ENCODE results near the gene C19orf47.

The C19orf47 gene

DNA sequence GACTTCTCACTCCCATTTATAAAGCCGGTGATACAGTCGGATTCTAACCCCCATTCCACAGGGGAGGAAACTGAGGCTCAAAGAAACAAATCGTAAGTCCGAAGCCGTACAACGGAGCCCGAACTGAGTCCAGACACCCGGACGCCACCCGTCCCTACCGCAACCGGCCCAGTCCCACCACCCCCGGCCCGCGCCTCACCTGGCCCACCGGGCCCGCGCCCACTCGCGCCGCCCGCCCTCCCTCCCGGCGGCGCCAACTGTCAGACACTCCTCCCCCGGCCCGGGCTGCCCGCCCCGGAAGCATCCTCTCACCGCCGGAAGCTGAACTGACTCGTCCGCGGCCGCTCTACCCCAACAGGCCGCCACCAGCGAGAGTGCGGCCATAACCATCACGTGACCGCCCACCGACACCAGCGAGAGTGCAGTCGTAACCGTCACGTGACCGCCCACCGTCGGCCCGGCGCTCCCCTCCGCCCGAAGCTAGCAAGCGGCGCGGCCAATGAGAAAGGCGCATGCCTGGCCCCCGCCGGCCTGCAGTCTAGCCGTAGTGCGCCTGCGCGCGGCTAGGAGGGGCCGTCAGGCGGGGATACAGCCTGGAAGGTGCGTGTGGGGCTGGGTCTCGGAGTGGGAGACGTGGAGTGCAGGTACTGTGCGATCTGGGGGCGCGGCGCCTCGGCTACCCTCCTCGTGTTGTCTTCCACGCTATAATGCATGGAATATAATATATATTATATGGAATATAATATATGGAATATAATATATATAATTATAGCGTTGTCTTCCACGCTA, at the start of gene C19orf47, which contains the start of gene PLD3:
Gene C19orf47 (minus strand): TSS at position 273 of the 789 bp plus-strand sequence. CDS start 6,540 bp downstream, outside the sequence.
Gene PLD3 (plus strand): TSS at position 571 of the 789 bp plus-strand sequence. CDS start 17,789 bp downstream, outside the sequence.
- DNase-seq, result peak; percentile 99

DNA sequence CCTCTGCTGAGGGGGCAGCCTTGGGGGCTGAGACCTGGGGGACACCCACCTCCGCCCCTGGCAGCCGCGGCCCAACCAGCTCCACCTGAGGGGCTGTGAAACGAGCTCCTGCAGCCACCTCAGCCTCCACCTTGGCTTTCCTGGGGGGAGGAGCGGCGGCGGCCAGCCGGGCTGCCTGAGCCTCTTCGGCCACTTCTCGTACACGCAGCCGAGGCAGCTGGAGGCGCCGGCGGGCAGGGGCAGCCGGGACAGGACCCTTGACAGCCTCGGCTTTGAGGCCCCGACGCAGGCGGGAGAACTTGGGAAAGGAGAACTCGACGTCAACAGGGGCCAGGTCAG, 49.3 kb upstream of the C19orf47 start:
- DNase-seq, result no peak

DNA sequence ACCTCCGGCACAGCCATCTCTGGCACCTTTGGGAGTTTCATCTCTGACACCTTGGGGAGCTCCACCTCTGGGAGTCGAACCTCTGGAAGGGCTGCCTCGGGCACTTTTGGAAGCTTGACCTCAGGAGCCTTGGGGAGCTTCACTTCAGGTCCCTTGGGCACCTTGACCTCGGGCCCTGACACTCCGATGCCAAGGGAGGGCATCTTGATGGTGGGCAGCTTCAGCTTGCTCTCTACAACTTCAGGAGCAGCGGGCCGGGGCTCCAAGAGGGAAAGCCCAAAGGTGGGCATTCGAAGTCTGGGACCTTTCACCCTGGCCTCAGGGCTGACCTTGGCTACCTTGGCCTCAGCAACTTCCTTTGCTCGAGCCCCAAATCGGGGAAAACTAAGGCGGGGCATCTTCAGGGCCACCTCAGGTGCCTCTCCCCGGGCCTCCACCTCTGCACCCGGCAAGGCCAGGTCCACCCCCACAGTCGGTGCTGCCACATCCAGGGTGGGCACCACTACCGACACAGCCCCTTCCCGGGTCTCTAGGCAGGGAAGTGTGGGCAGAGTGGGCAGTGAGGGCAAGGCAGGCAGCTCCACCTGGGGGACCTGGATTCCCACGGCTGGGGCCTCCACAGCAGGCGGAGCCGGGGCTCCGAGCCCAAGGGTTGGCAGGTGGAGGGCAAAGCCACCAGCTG, 48.8 kb upstream of the C19orf47 start:
- no peak for DNase-seq

DNA sequence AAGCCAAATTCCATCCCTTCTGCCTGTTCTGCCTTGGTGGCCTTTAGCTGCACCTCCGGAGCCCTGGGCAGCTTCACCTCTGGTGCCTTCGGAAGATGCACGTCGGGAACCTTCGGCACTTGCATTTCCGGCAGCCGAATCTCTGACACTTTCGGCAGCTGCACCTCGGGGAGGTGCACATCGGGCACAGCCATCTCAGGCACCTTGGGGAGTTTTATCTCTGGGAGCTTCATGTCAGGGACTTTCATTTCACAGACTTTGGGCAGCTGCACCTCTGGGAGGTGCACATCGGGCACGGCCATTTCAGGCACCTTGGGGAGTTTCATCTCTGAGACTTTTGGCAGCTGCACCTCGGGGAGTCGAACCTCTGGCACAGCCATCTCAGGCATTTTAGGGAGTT, 47.8 kb upstream of the C19orf47 start:
- no peak for DNase-seq

- DNase-seq, result no peak
Measured at GRCh38 chr19:40394816-40395210, 46.6 kb upstream of the C19orf47 start.

DNA sequence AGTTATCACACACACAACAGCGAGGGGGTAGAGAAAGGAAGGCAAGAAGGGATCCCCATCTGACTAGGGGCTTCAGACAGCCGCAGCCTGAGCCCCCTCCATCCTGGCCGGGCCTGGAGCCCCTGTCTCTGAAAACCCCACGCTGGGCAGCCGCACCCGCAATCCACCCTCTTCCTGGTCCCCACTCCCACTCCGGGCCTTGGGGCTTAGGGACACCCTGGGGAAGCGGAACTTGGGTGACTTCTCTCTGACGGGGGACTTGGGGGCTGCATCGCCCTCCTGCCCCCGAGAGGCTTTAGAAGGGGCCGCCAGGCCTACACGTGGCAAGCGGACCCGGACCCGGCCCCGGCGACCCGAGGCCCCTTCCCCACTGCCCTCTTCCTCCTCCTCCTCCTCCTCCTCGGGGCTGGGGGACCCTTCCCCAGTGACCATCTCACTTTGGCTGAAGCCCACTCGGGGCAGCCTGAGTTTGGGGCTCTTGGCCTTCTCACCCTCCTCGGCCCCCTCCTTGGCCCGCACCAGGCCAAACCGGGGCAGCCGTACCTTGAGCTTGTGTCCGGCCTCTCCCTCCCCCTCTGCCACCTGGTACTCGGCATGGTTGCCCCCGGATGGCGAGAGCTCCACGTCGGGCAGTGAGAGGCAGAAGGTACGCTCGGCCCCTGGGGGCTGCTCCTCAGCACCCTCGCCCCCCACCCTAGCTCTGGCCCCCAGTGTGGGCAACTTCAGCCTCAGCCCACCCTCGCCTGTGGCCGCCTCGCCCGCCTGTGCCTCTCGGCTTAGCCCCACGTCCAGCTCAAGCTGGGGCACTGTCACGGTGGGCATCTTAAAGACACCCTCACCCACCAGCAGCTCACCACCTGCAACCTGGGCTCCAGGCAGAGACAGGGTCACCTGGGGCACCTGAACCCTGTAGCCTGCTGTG, 46.0 kb upstream of the C19orf47 start:
- no peak for DNase-seq

DNA sequence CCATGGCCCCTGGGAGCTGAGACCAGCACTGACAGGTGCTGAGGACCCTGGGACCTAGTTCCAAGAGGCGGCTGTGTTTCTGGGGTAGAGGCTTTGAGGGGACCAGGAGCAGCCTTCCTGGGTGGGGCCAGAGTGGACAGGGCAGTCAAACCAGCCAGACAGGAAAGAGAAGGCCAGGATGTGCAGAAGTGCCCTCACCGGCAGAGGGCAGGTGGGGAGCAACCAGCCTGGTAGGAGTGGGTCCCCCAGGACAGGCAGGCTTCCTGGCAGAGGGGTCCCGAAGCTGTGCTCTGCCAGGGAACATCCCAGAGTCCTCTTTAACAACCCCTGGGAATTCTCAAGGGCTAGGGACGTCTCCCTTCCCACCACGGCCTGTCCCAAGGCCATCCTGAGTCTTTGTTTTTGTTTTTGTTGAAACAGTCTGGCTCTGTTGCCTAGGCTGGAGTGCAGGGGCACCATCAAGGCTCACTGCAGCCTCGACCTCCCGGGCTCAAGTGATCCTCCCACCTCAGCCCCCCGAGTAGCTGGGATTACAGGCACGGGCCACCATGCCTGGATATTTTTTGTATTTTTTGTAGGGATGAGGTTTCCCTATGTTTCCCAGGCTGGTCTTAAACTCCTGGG, 44.8 kb upstream of the C19orf47 start:
- DNase-seq, result no peak

- no peak for DNase-seq
Measured at GRCh38 chr19:40392123-40392522, 43.9 kb upstream of the C19orf47 start.

GRCh38 chr19:40390084-40390742, 42.0 kb upstream of the C19orf47 start, which contains the start of gene HIPK4:
Gene HIPK4 (minus strand): TSS chr19:40390181. CDS start chr19:40389902, 279 bp downstream.
- no peak for DNase-seq

DNA sequence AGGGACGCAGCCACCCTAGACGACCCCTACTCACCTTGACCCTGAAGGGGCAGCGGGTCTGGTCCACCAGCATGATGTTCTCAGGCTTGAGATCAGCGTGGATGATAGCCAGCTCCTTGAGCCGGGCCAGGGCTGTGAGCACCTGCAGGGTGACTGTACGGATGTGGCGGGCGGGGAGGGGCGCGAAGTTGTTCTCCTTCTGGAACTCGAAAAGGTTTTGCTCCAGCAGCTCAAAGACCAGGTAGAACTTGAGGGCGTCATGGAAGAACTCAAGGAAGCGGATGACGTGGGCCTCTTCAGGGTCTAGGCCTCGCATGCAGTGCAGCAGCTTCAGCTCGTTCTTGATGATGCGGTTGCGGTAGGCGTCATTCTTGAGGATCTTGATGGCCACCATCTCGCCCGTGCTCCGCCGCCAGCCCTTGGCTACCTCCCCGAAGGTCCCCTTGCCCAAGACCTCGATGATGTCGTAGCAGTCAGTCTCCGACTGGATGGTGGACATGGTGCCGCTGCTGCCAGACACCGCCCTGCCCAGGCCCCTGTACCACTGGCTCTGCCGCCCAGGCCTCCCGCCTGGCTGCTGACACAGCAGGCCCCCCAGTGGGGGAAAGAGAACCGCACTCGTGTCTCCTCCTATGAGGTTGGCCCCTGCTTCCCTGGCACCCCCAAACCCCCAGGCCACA, 41.3 kb upstream of the C19orf47 start:
- DNase-seq, result no peak

- no peak for DNase-seq
Measured at GRCh38 chr19:40388481-40388880, 40.3 kb upstream of the C19orf47 start.

- DNase-seq, result no peak
Measured at GRCh38 chr19:40387155-40387554, 39.0 kb upstream of the C19orf47 start.

- DNase-seq, result no peak
Measured at GRCh38 chr19:40383668-40384248, 35.6 kb upstream of the C19orf47 start.

- DNase-seq, result no peak
Measured at GRCh38 chr19:40381321-40381720, 33.1 kb upstream of the C19orf47 start.

- no peak for DNase-seq
Measured at GRCh38 chr19:40380199-40381037, 32.2 kb upstream of the C19orf47 start.

DNA sequence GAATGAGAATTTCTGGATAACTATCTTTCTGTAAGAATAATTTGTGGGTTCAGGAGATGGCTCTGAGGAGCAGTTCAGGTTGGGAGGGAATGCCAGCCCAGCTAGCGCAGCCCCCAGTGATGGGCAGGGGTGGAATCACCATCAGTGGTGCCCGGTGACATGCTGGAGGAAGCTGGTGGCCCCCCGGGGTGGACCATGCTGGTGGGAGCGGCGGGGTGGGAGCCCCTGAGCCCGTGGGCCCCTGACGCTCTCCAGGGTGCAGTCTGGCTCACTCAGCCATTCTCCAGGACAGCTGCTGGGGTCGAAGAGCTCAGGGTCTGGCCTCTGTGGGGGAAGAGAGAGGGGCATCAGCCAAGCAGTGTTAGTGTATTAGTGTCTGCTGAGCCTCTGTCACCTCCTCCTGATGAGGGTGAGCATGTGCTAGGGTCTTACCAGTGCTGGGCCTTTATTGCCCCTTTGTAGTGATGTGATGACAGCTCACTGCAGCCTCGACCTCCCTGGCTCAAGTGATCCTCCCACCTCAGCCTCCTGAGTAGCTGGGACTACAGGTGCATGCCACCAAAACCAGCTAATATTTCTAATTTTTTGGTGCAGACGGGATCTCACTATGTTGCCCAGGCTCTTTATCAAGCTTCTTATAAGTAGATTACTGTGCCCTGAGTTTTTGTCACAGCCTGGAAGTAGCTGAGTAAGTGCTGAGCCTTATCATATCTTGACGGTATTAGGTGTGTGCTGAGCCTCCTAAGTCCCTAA, 31.4 kb upstream of the C19orf47 start:
- no peak for DNase-seq

GRCh38 chr19:40378509-40378908, 30.3 kb upstream of the C19orf47 start:
- DNase-seq, result no peak

DNA sequence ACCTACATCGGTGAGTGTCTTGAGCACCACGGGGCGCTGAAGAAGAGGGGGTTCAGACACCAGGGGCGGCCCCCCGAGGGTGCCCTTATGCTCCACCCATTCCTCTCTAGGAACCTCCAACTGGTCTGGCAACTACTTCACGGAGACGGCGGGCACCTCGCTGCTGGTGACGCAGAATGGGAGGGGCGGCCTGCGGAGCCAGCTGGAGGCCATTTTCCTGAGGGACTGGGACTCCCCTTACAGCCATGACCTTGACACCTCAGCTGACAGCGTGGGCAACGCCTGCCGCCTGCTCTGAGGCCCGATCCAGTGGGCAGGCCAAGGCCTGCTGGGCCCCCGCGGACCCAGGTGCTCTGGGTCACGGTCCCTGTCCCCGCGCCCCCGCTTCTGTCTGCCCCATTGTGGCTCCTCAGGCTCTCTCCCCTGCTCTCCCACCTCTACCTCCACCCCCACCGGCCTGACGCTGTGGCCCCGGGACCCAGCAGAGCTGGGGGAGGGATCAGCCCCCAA, 29.7 kb upstream of the C19orf47 start:
- DNase-seq, result no peak

DNA sequence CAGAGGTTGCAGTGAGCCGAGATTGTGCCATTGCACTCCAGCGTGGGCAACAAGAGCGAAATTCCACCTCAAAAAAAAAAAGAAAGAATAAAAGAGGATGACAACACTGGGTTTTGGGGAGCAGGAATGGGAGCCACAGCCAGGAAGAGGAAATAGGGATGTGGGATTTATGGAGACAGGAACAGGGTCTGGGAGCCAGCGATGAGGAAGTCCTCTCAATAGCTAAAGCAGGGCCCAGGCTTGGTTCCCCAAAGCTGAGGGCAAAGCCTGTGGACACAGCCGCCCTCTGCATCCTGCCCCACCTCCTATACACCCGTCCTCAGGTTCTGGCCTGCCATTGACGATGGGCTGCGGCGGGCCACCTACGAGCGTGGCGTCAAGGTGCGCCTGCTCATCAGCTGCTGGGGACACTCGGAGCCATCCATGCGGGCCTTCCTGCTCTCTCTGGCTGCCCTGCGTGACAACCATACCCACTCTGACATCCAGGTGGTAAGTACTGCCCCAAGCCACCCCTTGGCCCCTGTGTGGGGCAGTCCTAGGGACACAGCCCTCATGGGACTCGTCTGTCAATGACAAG, 28.2 kb upstream of the C19orf47 start:
- DNase-seq, result no peak

All from cortex of kidney (tissue), 1 donor.